Bronchial epithelial cell (primary cell): ENCODE data around the gene CYP17A1. TPM values are rescaled to one million over a fixed set of nuclear protein-coding genes. Genes with fewer than 3 reads are reported as not detected.
A peak's percentile ranks its signal among the peaks of the same experiment; 100 is the strongest.

Experiments used
- DNase-seq: peaks from one replicate; pipeline ENCODE4 v3.0.0-alpha.2; 2010; ENCODE audit warnings: low read depth
- FAIRE-seq: peaks from 2 replicates; lab custom pipeline; 2011; peaks lifted over from hg19 to GRCh38; lab: Jason Lieb, UNC
- H3K27me3 ChIP-seq: 2 replicates; pipeline ENCODE4 v1.5.1; 2011; ENCODE audit warnings: low read length; ENCODE audit not compliant: control insufficient read depth, insufficient read depth
- H3K36me3 ChIP-seq: 2 replicates; pipeline ENCODE4 v1.5.1; 2011; ENCODE audit warnings: low read length; ENCODE audit not compliant: control insufficient read depth, insufficient read depth
- H3K4me3 ChIP-seq: 2 replicates; pipeline ENCODE4 v1.5.1; 2011; ENCODE audit warnings: mild to moderate bottlenecking, low read depth, low read length, control low read depth
- total RNA-seq: library from RNA; depleted of rRNA; stranded (reverse); fragments of >200 nt; gene quantifications from 2 replicates; pipeline ENCODE4 v1.2.1, GENCODE V29; 2014
- TF ChIP-seq, protein P1 (sequence below): IDR thresholded peaks from 2 replicates; pipeline ENCODE4 v1.5.1; 2011; ENCODE audit warnings: mild to moderate bottlenecking, moderate library complexity, low read length, control low read depth, inconsistent platforms; ENCODE audit not compliant: insufficient read depth, severe bottlenecking

Gene CYP17A1
- total RNA-seq, 1 donor from 2014 or later, result not detected

DNA sequence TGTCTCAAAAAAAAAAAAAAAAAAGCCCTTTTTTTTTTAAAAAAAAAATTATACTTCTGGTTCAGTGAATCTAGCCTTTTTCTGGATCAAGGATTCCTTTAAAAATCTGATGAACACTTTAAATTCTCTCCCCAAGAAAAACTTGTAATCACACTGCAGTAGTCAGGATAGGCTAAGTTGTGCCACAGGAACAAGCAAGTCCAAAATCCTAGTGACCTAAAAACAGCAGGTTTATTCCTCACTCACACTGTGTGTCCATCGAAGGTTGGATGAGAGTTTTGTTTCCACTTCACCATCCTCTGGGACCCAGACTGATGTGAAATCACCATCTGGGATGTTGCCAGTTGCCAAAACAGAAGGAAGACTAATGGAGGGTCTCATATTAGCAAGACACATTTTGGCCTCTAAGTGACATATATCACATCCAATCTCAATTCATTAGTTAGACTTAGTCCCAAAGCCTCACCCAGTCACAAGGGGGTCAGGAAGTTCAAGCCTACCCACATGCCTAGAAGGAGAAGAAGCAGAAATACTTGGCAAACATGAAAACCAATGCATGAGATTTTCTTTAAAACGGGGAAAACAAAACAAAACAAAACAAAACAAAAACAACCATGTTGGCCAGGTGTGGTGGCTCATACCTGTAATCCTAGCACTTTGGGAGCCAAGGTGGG is 32.7 kb downstream of the CYP17A1 start:
- no peak for FAIRE-seq
- H3K36me3 ChIP-seq, result peaks cover 2% of the 10 kb centered on the region

DNA sequence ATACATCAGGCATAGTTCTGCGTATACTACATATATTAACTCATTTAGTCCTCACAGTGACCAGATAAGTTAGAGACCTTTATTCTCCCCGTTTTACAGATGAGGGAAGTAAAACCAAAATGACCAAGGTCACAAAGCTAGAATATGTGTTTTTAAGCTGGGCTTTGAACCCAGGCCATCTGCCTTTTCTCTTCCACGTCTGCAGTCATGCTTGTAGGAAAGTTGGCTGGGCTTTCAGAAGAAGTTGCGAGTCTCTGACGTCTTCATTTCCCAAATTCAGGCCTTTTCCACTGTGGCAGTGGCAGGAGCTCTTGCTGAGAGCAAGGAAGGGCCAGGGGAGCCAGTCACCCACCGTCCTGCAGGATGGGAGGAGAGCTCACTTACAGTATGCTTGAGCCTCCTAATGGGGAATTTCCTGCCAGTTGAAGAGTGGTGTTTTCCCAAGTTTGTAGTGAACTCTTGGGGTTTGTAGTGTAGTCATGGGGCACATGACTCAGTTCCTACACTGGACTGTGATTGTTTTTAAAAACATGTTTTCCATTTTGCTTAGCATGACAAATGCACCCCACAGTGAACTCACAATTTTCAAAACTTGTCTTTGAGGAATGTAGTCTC is 34.2 kb downstream of the CYP17A1 start:
- peak; percentile 89 for DNase-seq
- H3K27me3 ChIP-seq, result no peaks in the 10 kb centered on the region
- H3K4me3 ChIP-seq, result no peak overlapping the region
- H3K36me3 ChIP-seq, result peaks cover 7% of the 10 kb centered on the region
- TF ChIP-seq, protein P1, sequence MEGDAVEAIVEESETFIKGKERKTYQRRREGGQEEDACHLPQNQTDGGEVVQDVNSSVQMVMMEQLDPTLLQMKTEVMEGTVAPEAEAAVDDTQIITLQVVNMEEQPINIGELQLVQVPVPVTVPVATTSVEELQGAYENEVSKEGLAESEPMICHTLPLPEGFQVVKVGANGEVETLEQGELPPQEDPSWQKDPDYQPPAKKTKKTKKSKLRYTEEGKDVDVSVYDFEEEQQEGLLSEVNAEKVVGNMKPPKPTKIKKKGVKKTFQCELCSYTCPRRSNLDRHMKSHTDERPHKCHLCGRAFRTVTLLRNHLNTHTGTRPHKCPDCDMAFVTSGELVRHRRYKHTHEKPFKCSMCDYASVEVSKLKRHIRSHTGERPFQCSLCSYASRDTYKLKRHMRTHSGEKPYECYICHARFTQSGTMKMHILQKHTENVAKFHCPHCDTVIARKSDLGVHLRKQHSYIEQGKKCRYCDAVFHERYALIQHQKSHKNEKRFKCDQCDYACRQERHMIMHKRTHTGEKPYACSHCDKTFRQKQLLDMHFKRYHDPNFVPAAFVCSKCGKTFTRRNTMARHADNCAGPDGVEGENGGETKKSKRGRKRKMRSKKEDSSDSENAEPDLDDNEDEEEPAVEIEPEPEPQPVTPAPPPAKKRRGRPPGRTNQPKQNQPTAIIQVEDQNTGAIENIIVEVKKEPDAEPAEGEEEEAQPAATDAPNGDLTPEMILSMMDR, result no peak
- FAIRE-seq, result no peak

More for the DNA sequence above, 32.7 kb downstream of the CYP17A1 start:
- H3K4me3 ChIP-seq, result no peak overlapping the region
- H3K27me3 ChIP-seq, result no peaks in the 10 kb centered on the region
- TF ChIP-seq, protein P1, result no peak
- DNase-seq, result no peak

DNA sequence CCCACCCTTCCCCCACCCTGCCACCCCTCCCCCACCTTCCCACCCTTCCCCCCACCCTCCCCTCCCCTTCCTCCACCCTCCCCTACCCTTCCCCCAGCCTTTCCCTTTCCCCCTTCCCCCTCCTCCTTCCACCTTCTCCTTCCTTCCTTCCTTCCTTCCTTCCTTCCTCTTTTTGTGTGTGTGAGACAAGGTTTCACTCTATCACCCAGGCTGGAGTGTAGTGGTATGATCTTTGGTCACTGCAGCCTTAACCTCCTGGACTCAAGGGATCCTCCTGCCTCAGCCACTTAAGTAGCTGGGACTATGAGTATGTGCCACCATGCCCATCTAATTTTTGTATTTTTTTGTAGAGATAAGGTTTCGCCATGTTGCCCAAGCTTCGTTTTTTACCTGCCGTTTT is 35.2 kb downstream of the CYP17A1 start:
- peaks cover 9% of the 10 kb centered on the region for H3K36me3 ChIP-seq
- no peak for FAIRE-seq
- TF ChIP-seq, protein P1, result no peak

DNA sequence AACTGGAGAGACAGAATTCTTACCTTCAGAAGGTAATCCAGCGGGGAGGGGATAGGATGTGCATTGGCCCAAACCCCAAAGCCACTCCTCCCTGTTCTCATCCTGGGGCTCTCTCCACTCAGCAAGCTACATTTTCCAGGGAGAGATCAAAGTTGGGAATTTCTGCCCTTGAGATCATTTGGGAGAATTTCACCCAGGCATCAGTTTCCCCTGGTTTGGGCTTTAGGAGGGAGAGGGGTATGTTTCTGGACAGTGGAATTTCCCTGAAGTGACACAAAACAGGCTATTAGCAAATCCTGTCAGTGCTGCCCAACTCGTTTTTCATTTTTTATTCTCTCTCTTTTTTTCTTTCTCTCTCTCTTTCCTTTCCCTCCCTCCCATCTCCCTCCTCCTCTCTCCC is 35.7 kb downstream of the CYP17A1 start:
- Histone ChIP-seq H3K4me3 (no peak overlapping the region), H3K36me3 (peaks cover 9% of the 10 kb centered on the region), H3K27me3 (no peaks in the 10 kb centered on the region)
- FAIRE-seq (no peak), DNase-seq (no peak)
- TF ChIP-seq, protein P1, result no peak

More for the DNA sequence above, 35.2 kb downstream of the CYP17A1 start:
- DNase-seq, result no peak
- Histone ChIP-seq H3K4me3 (no peak overlapping the region), H3K27me3 (no peaks in the 10 kb centered on the region)

- peaks cover 9% of the 10 kb centered on the region for H3K36me3 ChIP-seq
- FAIRE-seq, result no peak
Measured at GRCh38 chr10:102800611-102801335, 36.4 kb downstream of the CYP17A1 start.

More at GRCh38 chr10:102800611-102801335, 36.4 kb downstream of the CYP17A1 start:
- DNase-seq, result no peak
- TF ChIP-seq, protein P1, result no peak
- H3K4me3 ChIP-seq, result no peak overlapping the region
- H3K27me3 ChIP-seq, result no peaks in the 10 kb centered on the region
